NCI-H2196 (cell line): Measurements from ENCODE around the gene DAZ4.
"Not testable (repeated sequence)": the region's sequence is repeated elsewhere in the genome, so short reads cannot be mapped to it uniquely, and the experiment has no call there.

ENCODE experiments used
- DNase-seq: peaks from one replicate; lab custom pipeline; 2025; ENCODE audit not compliant: unreplicated experiment; lab: John Stamatoyannopoulos, UW

The DAZ4 gene

GRCh38 chrY:24833619-24834018, at the start of gene DAZ4:
Gene DAZ4 (plus strand): TSS chrY:24833919. CDS start chrY:24834127, 208 bp downstream.
- not testable (repeated sequence) for DNase-seq

- DNase-seq = not testable (repeated sequence)
Measured at GRCh38 chrY:24813293-24813692, 20.4 kb upstream of the DAZ4 start, which contains the start of gene DAZ3. Gene DAZ3 (minus strand): TSS chrY:24813393. CDS start chrY:24813185, 208 bp downstream.

GRCh38 chrY:24821836-24822235, 11.9 kb upstream of the DAZ4 start:
- not testable (repeated sequence) for DNase-seq

GRCh38 chrY:24824184-24824879, 9.4 kb upstream of the DAZ4 start:
- DNase-seq = not testable (repeated sequence)

GRCh38 chrY:24825069-24825468, 8.7 kb upstream of the DAZ4 start:
- not testable (repeated sequence) for DNase-seq
